ENCODE results near the gene TMEM234.

DNA sequence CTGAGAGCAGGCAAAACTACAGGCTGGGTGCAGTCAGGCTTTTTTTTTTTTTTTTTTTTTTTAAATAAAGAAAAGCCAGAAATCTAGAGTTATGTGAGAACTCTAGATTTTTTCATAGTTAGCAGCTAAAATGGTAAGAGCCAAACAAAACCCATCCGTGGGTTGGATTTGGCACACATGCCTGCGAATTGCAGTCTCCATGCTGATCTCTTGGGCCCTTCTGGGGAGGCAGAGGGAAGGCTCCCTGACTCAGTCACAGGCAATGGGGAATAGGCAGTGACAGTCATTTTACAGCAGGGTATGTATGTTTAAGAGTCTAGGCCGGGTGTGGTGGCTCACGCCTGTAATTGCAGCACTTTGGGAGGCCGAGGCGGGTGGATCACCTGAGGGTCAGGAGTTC, 40.1 kb downstream of the TMEM234 start:
- TF ChIP-seq CTCF (IDR thresholded peaks at IDR 0.05; ENCODE audit: poor library complexity), result no peak
- no peak for TF ChIP-seq EZH2 (IDR thresholded peaks at IDR 0.05; ENCODE audit: borderline replicate concordance)

Measured in hepatocyte (in vitro differentiated cells).